Skeletal muscle satellite cell (primary cell): ENCODE data around the gene PRKCZ.

Source experiments
- H3K27me3 ChIP-seq: 2 replicates; pipeline ENCODE4 v1.7.0; 2013; ENCODE audit warnings: low read length; ENCODE audit not compliant: control insufficient read depth, insufficient read depth
- H3K36me3 ChIP-seq: 2 replicates; pipeline ENCODE4 v1.7.0; 2013; ENCODE audit warnings: mild to moderate bottlenecking, control low read depth, low read length; ENCODE audit not compliant: insufficient read depth
- H3K4me1 ChIP-seq: 2 replicates; pipeline ENCODE4 v1.7.0; 2013; ENCODE audit warnings: low read length; ENCODE audit not compliant: control insufficient read depth, insufficient read depth
- H3K4me2 ChIP-seq: 2 replicates; pipeline ENCODE4 v1.7.0; 2013; ENCODE audit warnings: mild to moderate bottlenecking, low read length
- H3K4me3 ChIP-seq: 2 replicates; pipeline ENCODE4 v1.7.0; 2013; ENCODE audit warnings: low read length
- H3K9ac ChIP-seq: 2 replicates; pipeline ENCODE4 v1.7.0; 2013; ENCODE audit warnings: mild to moderate bottlenecking, low read depth, low read length, moderate library complexity
- H3K9me3 ChIP-seq: replicated peaks from 2 replicates; pipeline ENCODE4 v1.7.0; 2013; ENCODE audit warnings: mild to moderate bottlenecking, control low read depth, low read length

The PRKCZ gene

GRCh38 chr1:2179283-2180013 lies 129.2 kb downstream of the PRKCZ start:
- Histone ChIP-seq H3K9me3 (no peaks in the 10 kb centered on the region), H3K4me2 (no peak overlapping the region), H3K4me1 (peaks cover 6% of the 10 kb centered on the region), H3K4me3 (no peak overlapping the region), H3K27me3 (peaks cover 15% of the 10 kb centered on the region), H3K9ac (no peak overlapping the region), H3K36me3 (no peaks in the 10 kb centered on the region)

- Histone ChIP-seq H3K9me3 (no peaks in the 10 kb centered on the region), H3K4me2 (no peak overlapping the region), H3K36me3 (no peaks in the 10 kb centered on the region), H3K4me3 (no peak overlapping the region), H3K9ac (no peak overlapping the region), H3K4me1 (no peaks in the 10 kb centered on the region), H3K27me3 (peaks cover 14% of the 10 kb centered on the region)
Measured at GRCh38 chr1:2180297-2181245, 130.4 kb downstream of the PRKCZ start.

- no peak overlapping the region for H3K9ac ChIP-seq
- no peak overlapping the region for H3K4me2 ChIP-seq
- no peaks in the 10 kb centered on the region for H3K36me3 ChIP-seq
- peaks cover 9% of the 10 kb centered on the region for H3K27me3 ChIP-seq
- H3K9me3 ChIP-seq: no peaks in the 10 kb centered on the region
- no peak overlapping the region for H3K4me3 ChIP-seq
- no peaks in the 10 kb centered on the region for H3K4me1 ChIP-seq
Measured at GRCh38 chr1:2181271-2181670, 131.1 kb downstream of the PRKCZ start.

GRCh38 chr1:2181752-2182151 lies 131.5 kb downstream of the PRKCZ start:
- H3K36me3 ChIP-seq: peaks cover 3% of the 10 kb centered on the region
- no peak overlapping the region for H3K4me3 ChIP-seq
- H3K4me1 ChIP-seq: no peaks in the 10 kb centered on the region
- H3K9me3 ChIP-seq: no peaks in the 10 kb centered on the region
- H3K4me2 ChIP-seq: no peak overlapping the region
- peaks cover 4% of the 10 kb centered on the region for H3K27me3 ChIP-seq
- no peak overlapping the region for H3K9ac ChIP-seq

- H3K4me3 ChIP-seq: no peak overlapping the region
- no peak overlapping the region for H3K9ac ChIP-seq
- peaks cover 3% of the 10 kb centered on the region for H3K27me3 ChIP-seq
- peaks cover 6% of the 10 kb centered on the region for H3K36me3 ChIP-seq
- no peaks in the 10 kb centered on the region for H3K4me1 ChIP-seq
- H3K9me3 ChIP-seq: no peaks in the 10 kb centered on the region
- H3K4me2 ChIP-seq: no peak overlapping the region
Measured at GRCh38 chr1:2182376-2182775, 132.2 kb downstream of the PRKCZ start.

GRCh38 chr1:2183937-2184334 lies 133.7 kb downstream of the PRKCZ start:
- peaks cover 3% of the 10 kb centered on the region for H3K27me3 ChIP-seq
- H3K4me1 ChIP-seq: no peaks in the 10 kb centered on the region
- peaks cover 6% of the 10 kb centered on the region for H3K36me3 ChIP-seq
- H3K4me3 ChIP-seq: no peak overlapping the region
- no peaks in the 10 kb centered on the region for H3K9me3 ChIP-seq
- no peak overlapping the region for H3K4me2 ChIP-seq
- H3K9ac ChIP-seq: no peak overlapping the region

GRCh38 chr1:2184531-2184930 lies 134.3 kb downstream of the PRKCZ start:
- H3K4me1 ChIP-seq: peaks cover 4% of the 10 kb centered on the region
- H3K4me3 ChIP-seq: no peak overlapping the region
- no peak overlapping the region for H3K9ac ChIP-seq
- H3K9me3 ChIP-seq: no peaks in the 10 kb centered on the region
- no peak overlapping the region for H3K4me2 ChIP-seq
- H3K27me3 ChIP-seq: peaks cover 1% of the 10 kb centered on the region
- peaks cover 6% of the 10 kb centered on the region for H3K36me3 ChIP-seq

- no peak overlapping the region for H3K4me3 ChIP-seq
- H3K4me1 ChIP-seq: peaks cover 8% of the 10 kb centered on the region
- H3K4me2 ChIP-seq: no peak overlapping the region
- no peaks in the 10 kb centered on the region for H3K27me3 ChIP-seq
- H3K9me3 ChIP-seq: no peaks in the 10 kb centered on the region
- H3K9ac ChIP-seq: no peak overlapping the region
- peaks cover 6% of the 10 kb centered on the region for H3K36me3 ChIP-seq
Measured at GRCh38 chr1:2184934-2185333, 134.7 kb downstream of the PRKCZ start.

- no peaks in the 10 kb centered on the region for H3K9me3 ChIP-seq
- H3K9ac ChIP-seq: no peak overlapping the region
- H3K4me3 ChIP-seq: no peak overlapping the region
- H3K27me3 ChIP-seq: no peaks in the 10 kb centered on the region
- H3K4me1 ChIP-seq: peaks cover 20% of the 10 kb centered on the region
- H3K4me2 ChIP-seq: no peak overlapping the region
- H3K36me3 ChIP-seq: peaks cover 6% of the 10 kb centered on the region
Measured at GRCh38 chr1:2185880-2186855, 136.0 kb downstream of the PRKCZ start.

GRCh38 chr1:2186901-2187300 lies 136.7 kb downstream of the PRKCZ start:
- Histone ChIP-seq H3K4me3 (no peak overlapping the region), H3K36me3 (peaks cover 8% of the 10 kb centered on the region), H3K9ac (no peak overlapping the region), H3K4me1 (peaks cover 24% of the 10 kb centered on the region), H3K9me3 (no peaks in the 10 kb centered on the region), H3K4me2 (no peak overlapping the region), H3K27me3 (no peaks in the 10 kb centered on the region)

- Histone ChIP-seq H3K9me3 (no peaks in the 10 kb centered on the region), H3K4me3 (no peak overlapping the region), H3K9ac (no peak overlapping the region), H3K4me1 (peaks cover 31% of the 10 kb centered on the region), H3K36me3 (peaks cover 8% of the 10 kb centered on the region), H3K4me2 (no peak overlapping the region), H3K27me3 (no peaks in the 10 kb centered on the region)
Measured at GRCh38 chr1:2187619-2188018, 137.4 kb downstream of the PRKCZ start.
